Measurements from ENCODE around the gene GMNC.
A peak's percentile ranks its signal among the peaks of the same experiment; 100 is the strongest.

Gene GMNC

DNA sequence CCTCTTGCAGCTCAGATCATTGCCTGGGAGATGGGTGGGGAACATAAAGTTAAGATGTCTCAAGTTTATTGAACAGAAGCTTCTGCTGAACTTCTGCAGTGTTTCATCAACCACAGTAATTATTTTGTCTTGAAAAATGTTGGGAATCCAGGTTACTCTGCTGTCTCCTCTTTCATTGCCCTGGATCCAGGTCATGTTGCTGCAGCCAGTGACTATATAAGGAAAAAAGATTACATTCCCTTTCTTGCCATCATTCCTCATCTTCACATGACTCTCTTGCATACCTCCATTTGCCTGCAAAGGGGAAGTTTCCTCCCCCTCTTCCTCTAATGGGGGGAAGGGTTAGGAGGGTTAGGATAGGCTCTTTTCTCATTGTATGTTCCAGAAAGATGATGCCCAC, 15.1 kb downstream of the GMNC start:
- H3K14ac ChIP-seq (ENCODE audit: low read length in 2 of 2): no peak overlapping the region
- no peak overlapping the region for H3K9ac ChIP-seq (ENCODE audit: low read length)
- H3K79me1 ChIP-seq (replicated peaks; ENCODE audit: low read length, poor library complexity, severe bottlenecking): no peaks in the 10 kb centered on the region
- H3K27me3 ChIP-seq (ENCODE audit: control insufficient read depth in 1 of 2, insufficient read depth in 1 of 2, low read length in 2 of 2): no peaks in the 10 kb centered on the region
- no peak overlapping the region for H2AK5ac ChIP-seq (ENCODE audit: low read length, severe bottlenecking)
- no peaks in the 10 kb centered on the region for H3K36me3 ChIP-seq (ENCODE audit: control insufficient read depth in 1 of 2, insufficient read depth in 2 of 2, low read depth in 1 of 2, low read length in 2 of 2)
- H3K4me1 ChIP-seq (ENCODE audit: control insufficient read depth, insufficient read depth, low read depth, low read length): peaks cover 1% of the 10 kb centered on the region
- H2BK120ac ChIP-seq (ENCODE audit: low read depth, low read length): no peak overlapping the region
- no peak overlapping the region for H4K91ac ChIP-seq (ENCODE audit: low read length)
- no peak overlapping the region for H2BK12ac ChIP-seq (ENCODE audit: low read length in 2 of 2)
- DNase-seq: no peak
- no peak overlapping the region for H3K27ac ChIP-seq (ENCODE audit: low read length, poor library complexity, severe bottlenecking)
- H2AFZ ChIP-seq (ENCODE audit: low read depth, low read length): no peak overlapping the region
- no peak overlapping the region for H2BK5ac ChIP-seq (ENCODE audit: low read depth, low read length, poor library complexity, severe bottlenecking)
- H3K4me3 ChIP-seq (ENCODE audit: insufficient read depth in 1 of 2, low read depth in 1 of 2, low read length in 2 of 2): no peak overlapping the region
- H3K4ac ChIP-seq (ENCODE audit: low read depth in 1 of 2, low read length in 2 of 2): no peak overlapping the region
- H3K9me3 ChIP-seq (ENCODE audit: control insufficient read depth, low read length): no peaks in the 10 kb centered on the region
- H2BK15ac ChIP-seq (ENCODE audit: low read depth, poor library complexity, severe bottlenecking): no peak overlapping the region
- no peak overlapping the region for H3K23ac ChIP-seq (ENCODE audit: low read length in 2 of 2)
- no peak overlapping the region for H4K8ac ChIP-seq (ENCODE audit: low read length)
- H3K18ac ChIP-seq (ENCODE audit: low read depth in 1 of 2, low read length in 2 of 2): no peak overlapping the region
- no peak overlapping the region for H3K4me2 ChIP-seq (ENCODE audit: low read length, poor library complexity, severe bottlenecking)

DNA sequence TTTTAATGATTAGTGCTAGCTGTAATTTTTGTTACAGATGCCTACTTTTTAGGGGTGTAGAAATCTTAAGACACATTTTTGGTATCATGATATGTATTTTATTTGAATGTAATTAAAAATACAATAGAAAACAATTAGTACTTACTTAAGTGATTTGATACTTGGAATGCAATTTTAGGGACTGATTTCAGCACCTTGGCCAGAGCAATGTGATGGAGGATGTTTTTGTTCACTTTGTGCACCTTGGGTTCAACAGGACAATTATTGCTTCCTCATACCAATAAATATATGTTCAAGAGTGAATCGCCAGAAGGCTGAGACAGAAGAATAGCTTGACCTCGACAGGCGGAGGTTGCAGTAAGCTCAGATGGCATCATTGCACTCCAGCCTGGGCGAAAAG, 22.3 kb downstream of the GMNC start:
- no peak overlapping the region for H3K18ac ChIP-seq (ENCODE audit: low read depth in 1 of 2, low read length in 2 of 2)
- H2AK5ac ChIP-seq (ENCODE audit: low read length, severe bottlenecking): no peak overlapping the region
- H2BK12ac ChIP-seq (ENCODE audit: low read length in 2 of 2): no peak overlapping the region
- peak; percentile 7 for DNase-seq
- WGBS: 59% methylated on average over 4 of the region's 4 CpGs
- no peak overlapping the region for H3K4ac ChIP-seq (ENCODE audit: low read depth in 1 of 2, low read length in 2 of 2)
- no peaks in the 10 kb centered on the region for H3K27me3 ChIP-seq (ENCODE audit: control insufficient read depth in 1 of 2, insufficient read depth in 1 of 2, low read length in 2 of 2)
- H4K91ac ChIP-seq (ENCODE audit: low read length): no peak overlapping the region
- no peak overlapping the region for H2BK5ac ChIP-seq (ENCODE audit: low read depth, low read length, poor library complexity, severe bottlenecking)
- no peak overlapping the region for H3K4me2 ChIP-seq (ENCODE audit: low read length, poor library complexity, severe bottlenecking)
- no peak overlapping the region for H4K8ac ChIP-seq (ENCODE audit: low read length)
- no peak overlapping the region for H2AFZ ChIP-seq (ENCODE audit: low read depth, low read length)
- H3K9ac ChIP-seq (ENCODE audit: low read length): no peak overlapping the region
- no peak overlapping the region for H2BK15ac ChIP-seq (ENCODE audit: low read depth, poor library complexity, severe bottlenecking)
- H3K4me3 ChIP-seq (ENCODE audit: insufficient read depth in 1 of 2, low read depth in 1 of 2, low read length in 2 of 2): no peak overlapping the region
- no peaks in the 10 kb centered on the region for H3K79me1 ChIP-seq (replicated peaks; ENCODE audit: low read length, poor library complexity, severe bottlenecking)
- no peak overlapping the region for H3K23ac ChIP-seq (ENCODE audit: low read length in 2 of 2)
- no peaks in the 10 kb centered on the region for H3K9me3 ChIP-seq (ENCODE audit: control insufficient read depth, low read length)
- no peak overlapping the region for H3K27ac ChIP-seq (ENCODE audit: low read length, poor library complexity, severe bottlenecking)
- no peaks in the 10 kb centered on the region for H3K4me1 ChIP-seq (ENCODE audit: control insufficient read depth, insufficient read depth, low read depth, low read length)
- H3K14ac ChIP-seq (ENCODE audit: low read length in 2 of 2): no peak overlapping the region
- no peaks in the 10 kb centered on the region for H3K36me3 ChIP-seq (ENCODE audit: control insufficient read depth in 1 of 2, insufficient read depth in 2 of 2, low read depth in 1 of 2, low read length in 2 of 2)
- H2BK120ac ChIP-seq (ENCODE audit: low read depth, low read length): no peak overlapping the region

DNA sequence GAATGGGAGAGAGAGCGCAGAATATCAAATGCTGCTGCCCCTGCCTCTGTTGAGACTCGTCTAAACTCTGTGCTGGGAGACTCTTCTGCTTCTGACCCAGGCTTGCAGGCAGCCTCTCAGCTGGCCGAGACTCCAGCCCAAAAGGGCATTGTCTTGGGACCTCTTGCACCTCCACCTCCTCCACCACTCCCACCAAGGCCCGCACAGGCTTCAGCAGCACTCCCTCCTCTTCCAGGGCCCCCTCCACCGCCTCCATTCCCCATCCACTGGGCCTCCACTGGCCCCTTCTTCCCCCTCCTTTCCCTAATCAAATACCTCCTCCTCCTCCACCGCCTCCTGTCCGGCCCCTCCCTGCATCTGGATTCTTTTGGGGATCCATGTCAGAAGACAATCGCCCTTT, 31.3 kb downstream of the GMNC start:
- WGBS: 78% methylated on average over 8 of the region's 8 CpGs
- DNase-seq: no peak
- Histone ChIP-seq H3K4ac (ENCODE audit: low read depth in 1 of 2, low read length in 2 of 2) (no peak overlapping the region), H3K27ac (ENCODE audit: low read length, poor library complexity, severe bottlenecking) (no peak overlapping the region), H2BK5ac (ENCODE audit: low read depth, low read length, poor library complexity, severe bottlenecking) (no peak overlapping the region), H3K36me3 (ENCODE audit: control insufficient read depth in 1 of 2, insufficient read depth in 2 of 2, low read depth in 1 of 2, low read length in 2 of 2) (no peaks in the 10 kb centered on the region), H3K18ac (ENCODE audit: low read depth in 1 of 2, low read length in 2 of 2) (no peak overlapping the region), H3K79me1 (replicated peaks; ENCODE audit: low read length, poor library complexity, severe bottlenecking) (no peaks in the 10 kb centered on the region), H4K91ac (ENCODE audit: low read length) (no peak overlapping the region), H2AK5ac (ENCODE audit: low read length, severe bottlenecking) (no peak overlapping the region), H3K14ac (ENCODE audit: low read length in 2 of 2) (no peak overlapping the region), H2BK12ac (ENCODE audit: low read length in 2 of 2) (no peak overlapping the region), H2BK120ac (ENCODE audit: low read depth, low read length) (no peak overlapping the region), H2BK15ac (ENCODE audit: low read depth, poor library complexity, severe bottlenecking) (no peak overlapping the region), H2AFZ (ENCODE audit: low read depth, low read length) (no peak overlapping the region), H3K27me3 (ENCODE audit: control insufficient read depth in 1 of 2, insufficient read depth in 1 of 2, low read length in 2 of 2) (no peaks in the 10 kb centered on the region), H3K23ac (ENCODE audit: low read length in 2 of 2) (no peak overlapping the region), H3K4me2 (ENCODE audit: low read length, poor library complexity, severe bottlenecking) (no peak overlapping the region), H3K4me3 (ENCODE audit: insufficient read depth in 1 of 2, low read depth in 1 of 2, low read length in 2 of 2) (no peak overlapping the region), H4K8ac (ENCODE audit: low read length) (no peak overlapping the region), H3K9me3 (ENCODE audit: control insufficient read depth, low read length) (no peaks in the 10 kb centered on the region), H3K9ac (ENCODE audit: low read length) (no peak overlapping the region), H3K4me1 (ENCODE audit: control insufficient read depth, insufficient read depth, low read depth, low read length) (no peaks in the 10 kb centered on the region)

DNA sequence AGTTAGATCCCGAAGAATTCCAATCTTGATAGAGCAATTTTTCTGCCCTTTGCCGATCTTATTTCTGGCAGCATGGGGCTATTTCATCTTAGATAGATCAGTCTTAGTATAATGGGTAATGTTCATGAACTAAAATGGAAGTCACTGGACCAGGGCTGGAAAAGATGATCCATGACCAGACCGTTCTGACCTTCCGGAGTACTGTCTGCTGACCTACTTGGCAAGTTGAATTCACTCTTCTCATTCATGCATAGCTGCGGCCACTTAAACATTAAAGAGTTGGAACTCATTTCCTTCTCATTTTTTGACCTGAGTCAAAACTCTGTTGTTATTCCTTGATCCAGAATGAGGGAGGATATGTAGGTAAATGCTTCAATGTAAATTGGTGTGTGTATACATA, 32.5 kb downstream of the GMNC start:
- Histone ChIP-seq H3K36me3 (ENCODE audit: control insufficient read depth in 1 of 2, insufficient read depth in 2 of 2, low read depth in 1 of 2, low read length in 2 of 2) (no peaks in the 10 kb centered on the region), H3K79me1 (replicated peaks; ENCODE audit: low read length, poor library complexity, severe bottlenecking) (no peaks in the 10 kb centered on the region), H3K4me2 (ENCODE audit: low read length, poor library complexity, severe bottlenecking) (no peak overlapping the region), H3K4me3 (ENCODE audit: insufficient read depth in 1 of 2, low read depth in 1 of 2, low read length in 2 of 2) (no peak overlapping the region), H3K9ac (ENCODE audit: low read length) (no peak overlapping the region), H4K91ac (ENCODE audit: low read length) (no peak overlapping the region), H3K9me3 (ENCODE audit: control insufficient read depth, low read length) (no peaks in the 10 kb centered on the region), H3K4ac (ENCODE audit: low read depth in 1 of 2, low read length in 2 of 2) (no peak overlapping the region), H4K8ac (ENCODE audit: low read length) (no peak overlapping the region), H2BK15ac (ENCODE audit: low read depth, poor library complexity, severe bottlenecking) (no peak overlapping the region), H3K14ac (ENCODE audit: low read length in 2 of 2) (no peak overlapping the region), H2AFZ (ENCODE audit: low read depth, low read length) (no peak overlapping the region), H3K23ac (ENCODE audit: low read length in 2 of 2) (no peak overlapping the region), H3K18ac (ENCODE audit: low read depth in 1 of 2, low read length in 2 of 2) (no peak overlapping the region), H3K27me3 (ENCODE audit: control insufficient read depth in 1 of 2, insufficient read depth in 1 of 2, low read length in 2 of 2) (no peaks in the 10 kb centered on the region), H2AK5ac (ENCODE audit: low read length, severe bottlenecking) (no peak overlapping the region), H3K4me1 (ENCODE audit: control insufficient read depth, insufficient read depth, low read depth, low read length) (no peaks in the 10 kb centered on the region), H2BK120ac (ENCODE audit: low read depth, low read length) (no peak overlapping the region), H2BK12ac (ENCODE audit: low read length in 2 of 2) (no peak overlapping the region), H2BK5ac (ENCODE audit: low read depth, low read length, poor library complexity, severe bottlenecking) (no peak overlapping the region), H3K27ac (ENCODE audit: low read length, poor library complexity, severe bottlenecking) (no peak overlapping the region)
- WGBS: 91% methylated on average over 4 of the region's 5 CpGs
- DNase-seq: no peak

Data from mesenchymal stem cell (in vitro differentiated cells and primary cell).